SU-DHL-6 (cell line): ENCODE measurements around the gene LCNL1.

Experiments used
- EZH2phosphoT487 ChIP-seq: fragments of 200-600 bp; sonication (generic), shearing (Covaris generic); conservative IDR thresholded peaks from 2 replicates; pipeline ENCODE4 v1.6.1; 2018; ENCODE audit warnings: mild to moderate bottlenecking, antibody characterized with exemption, low read length, moderate library complexity, mixed read lengths
- TF ChIP-seq, protein P1 (sequence below): fragments of 200-600 bp; sonication (generic); IDR thresholded peaks from one replicate; pipeline ENCODE4 v1.5.1; 2017; ENCODE audit warnings: antibody characterized with exemption, mild to moderate bottlenecking, low read length, moderate library complexity; ENCODE audit not compliant: insufficient read depth, poor library complexity, severe bottlenecking

DNA sequence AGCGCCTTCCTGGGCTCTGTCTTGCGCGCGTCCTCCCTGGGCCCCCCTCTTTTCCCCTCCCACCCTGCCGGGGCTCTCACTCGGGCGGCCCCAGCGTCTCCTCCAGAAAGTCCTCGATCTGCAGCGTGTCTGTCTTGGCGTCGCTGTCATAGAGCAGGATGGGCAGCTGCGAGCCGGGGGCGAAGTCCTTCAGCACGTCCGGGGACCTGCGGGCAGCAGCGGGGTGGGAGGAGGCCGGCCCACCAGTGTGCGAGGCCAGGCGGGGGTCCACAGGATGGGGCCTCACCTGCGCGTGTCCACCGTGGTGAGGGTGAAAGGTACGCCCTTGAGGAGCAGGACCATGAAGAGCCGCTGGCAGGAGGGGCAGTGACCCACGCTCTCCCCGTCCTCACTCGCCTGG, 12.6 kb downstream of the LCNL1 start:
- TF ChIP-seq, protein P1, sequence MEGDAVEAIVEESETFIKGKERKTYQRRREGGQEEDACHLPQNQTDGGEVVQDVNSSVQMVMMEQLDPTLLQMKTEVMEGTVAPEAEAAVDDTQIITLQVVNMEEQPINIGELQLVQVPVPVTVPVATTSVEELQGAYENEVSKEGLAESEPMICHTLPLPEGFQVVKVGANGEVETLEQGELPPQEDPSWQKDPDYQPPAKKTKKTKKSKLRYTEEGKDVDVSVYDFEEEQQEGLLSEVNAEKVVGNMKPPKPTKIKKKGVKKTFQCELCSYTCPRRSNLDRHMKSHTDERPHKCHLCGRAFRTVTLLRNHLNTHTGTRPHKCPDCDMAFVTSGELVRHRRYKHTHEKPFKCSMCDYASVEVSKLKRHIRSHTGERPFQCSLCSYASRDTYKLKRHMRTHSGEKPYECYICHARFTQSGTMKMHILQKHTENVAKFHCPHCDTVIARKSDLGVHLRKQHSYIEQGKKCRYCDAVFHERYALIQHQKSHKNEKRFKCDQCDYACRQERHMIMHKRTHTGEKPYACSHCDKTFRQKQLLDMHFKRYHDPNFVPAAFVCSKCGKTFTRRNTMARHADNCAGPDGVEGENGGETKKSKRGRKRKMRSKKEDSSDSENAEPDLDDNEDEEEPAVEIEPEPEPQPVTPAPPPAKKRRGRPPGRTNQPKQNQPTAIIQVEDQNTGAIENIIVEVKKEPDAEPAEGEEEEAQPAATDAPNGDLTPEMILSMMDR, result no peak
- TF ChIP-seq EZH2phosphoT487, result no peak
